WERI-Rb-1 (cell line): ENCODE measurements around the gene ATXN1.

Source experiments
- DNase-seq: peaks from one replicate; pipeline ENCODE4 v3.0.0-alpha.2; 2020
- H3K27ac ChIP-seq: fragments of 250-450 bp; sonication (Bioruptor Pico); 2 replicates; pipeline ENCODE4 v1.5.1; 2020; ENCODE audit warnings: mild to moderate bottlenecking, moderate library complexity
- H3K27me3 ChIP-seq: fragments of 250-450 bp; sonication (Bioruptor Pico); 2 replicates; pipeline ENCODE4 v1.5.1; 2021; ENCODE audit warnings: mild to moderate bottlenecking, low read depth, moderate library complexity; ENCODE audit not compliant: insufficient read depth, severe bottlenecking
- H3K36me3 ChIP-seq: fragments of 250-450 bp; sonication (Bioruptor Pico); 2 replicates; pipeline ENCODE4 v1.5.1; 2020; ENCODE audit warnings: mild to moderate bottlenecking, moderate library complexity
- H3K4me3 ChIP-seq: 2 replicates; pipeline ENCODE4 v1.5.1; 2011; ENCODE audit warnings: low read depth, mild to moderate bottlenecking, control low read depth, low read length
- H3K9me3 ChIP-seq: fragments of 250-450 bp; sonication (Bioruptor Pico); 2 replicates; pipeline ENCODE4 v1.5.1; 2021; ENCODE audit warnings: mild to moderate bottlenecking, moderate library complexity; ENCODE audit not compliant: severe bottlenecking
- TF ChIP-seq, protein P1 (sequence below): IDR thresholded peaks from 2 replicates; pipeline ENCODE4 v1.5.1; 2011; ENCODE audit warnings: low read depth, mild to moderate bottlenecking, control low read depth, inconsistent platforms, low read length

ATXN1 gene

DNA sequence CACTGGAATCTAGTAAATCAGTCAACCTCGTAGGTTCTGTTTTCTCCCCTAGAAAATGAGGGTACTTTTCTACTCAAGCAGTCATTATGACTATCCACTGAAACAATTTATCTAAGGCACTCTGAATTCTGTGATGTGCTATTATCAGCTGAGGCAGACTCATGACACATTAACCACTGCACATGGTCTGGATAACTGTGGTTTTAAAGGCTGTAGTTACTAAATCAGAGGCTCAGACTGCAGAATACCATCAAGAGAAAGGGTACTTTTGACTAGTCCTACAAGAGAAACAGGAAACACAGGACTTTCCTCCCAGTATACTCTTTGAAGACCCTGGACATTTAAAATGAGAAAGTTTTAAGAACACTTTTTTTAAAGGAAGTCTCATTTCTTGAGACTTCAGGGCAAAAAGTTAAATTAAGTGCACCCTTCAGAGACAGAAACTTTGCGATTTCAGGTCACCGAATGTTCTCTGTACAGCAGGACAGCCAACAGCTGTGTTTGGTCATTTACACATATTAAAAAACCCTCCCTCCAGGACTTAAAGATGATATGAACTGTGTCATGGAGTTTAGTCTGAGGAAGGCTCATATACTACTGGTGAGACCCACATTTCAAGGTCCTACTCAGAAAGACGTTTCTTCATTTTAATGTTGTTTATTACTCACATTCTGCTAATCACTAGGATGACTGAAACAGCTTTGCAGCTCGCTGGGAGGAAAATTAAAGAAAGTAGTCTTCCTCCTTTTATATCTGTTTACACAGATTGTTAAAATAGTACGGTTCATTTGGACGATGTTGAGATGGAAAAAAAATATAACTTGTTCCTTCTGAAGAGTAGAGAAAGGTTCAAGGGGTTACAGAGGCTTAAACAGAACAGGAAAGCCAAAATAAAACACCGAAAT lies 19.9 kb downstream of the ATXN1 start:
- no peaks in the 10 kb centered on the region for H3K27me3 ChIP-seq
- TF ChIP-seq, protein P1, sequence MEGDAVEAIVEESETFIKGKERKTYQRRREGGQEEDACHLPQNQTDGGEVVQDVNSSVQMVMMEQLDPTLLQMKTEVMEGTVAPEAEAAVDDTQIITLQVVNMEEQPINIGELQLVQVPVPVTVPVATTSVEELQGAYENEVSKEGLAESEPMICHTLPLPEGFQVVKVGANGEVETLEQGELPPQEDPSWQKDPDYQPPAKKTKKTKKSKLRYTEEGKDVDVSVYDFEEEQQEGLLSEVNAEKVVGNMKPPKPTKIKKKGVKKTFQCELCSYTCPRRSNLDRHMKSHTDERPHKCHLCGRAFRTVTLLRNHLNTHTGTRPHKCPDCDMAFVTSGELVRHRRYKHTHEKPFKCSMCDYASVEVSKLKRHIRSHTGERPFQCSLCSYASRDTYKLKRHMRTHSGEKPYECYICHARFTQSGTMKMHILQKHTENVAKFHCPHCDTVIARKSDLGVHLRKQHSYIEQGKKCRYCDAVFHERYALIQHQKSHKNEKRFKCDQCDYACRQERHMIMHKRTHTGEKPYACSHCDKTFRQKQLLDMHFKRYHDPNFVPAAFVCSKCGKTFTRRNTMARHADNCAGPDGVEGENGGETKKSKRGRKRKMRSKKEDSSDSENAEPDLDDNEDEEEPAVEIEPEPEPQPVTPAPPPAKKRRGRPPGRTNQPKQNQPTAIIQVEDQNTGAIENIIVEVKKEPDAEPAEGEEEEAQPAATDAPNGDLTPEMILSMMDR, result no peak
- H3K9me3 ChIP-seq, result no peaks in the 10 kb centered on the region
- no peak overlapping the region for H3K27ac ChIP-seq
- no peaks in the 10 kb centered on the region for H3K36me3 ChIP-seq
- H3K4me3 ChIP-seq, result no peak overlapping the region
- no peak for DNase-seq

DNA sequence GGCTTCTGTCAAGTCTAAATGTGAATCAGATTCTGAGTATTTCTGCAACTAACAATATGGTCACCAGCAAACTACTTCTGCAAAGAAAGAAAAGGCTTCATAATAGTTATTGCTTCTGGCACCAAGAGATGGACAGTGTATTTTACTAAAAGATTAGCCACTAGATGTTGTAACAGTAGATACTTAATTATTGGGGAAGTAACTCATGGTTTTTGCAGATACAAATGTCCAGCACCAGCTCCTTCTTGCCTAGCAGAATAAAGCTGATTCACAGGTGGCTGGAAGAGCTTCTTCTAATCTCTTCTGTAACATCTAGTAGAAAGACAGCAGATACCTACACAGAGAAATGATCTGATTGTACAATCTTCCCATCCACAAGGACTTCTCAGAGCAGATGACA lies 21.2 kb downstream of the ATXN1 start:
- Histone ChIP-seq H3K4me3 (no peak overlapping the region), H3K36me3 (no peaks in the 10 kb centered on the region), H3K27ac (no peak overlapping the region), H3K9me3 (no peaks in the 10 kb centered on the region), H3K27me3 (no peaks in the 10 kb centered on the region)
- no peak for DNase-seq
- TF ChIP-seq, protein P1, result no peak

DNA sequence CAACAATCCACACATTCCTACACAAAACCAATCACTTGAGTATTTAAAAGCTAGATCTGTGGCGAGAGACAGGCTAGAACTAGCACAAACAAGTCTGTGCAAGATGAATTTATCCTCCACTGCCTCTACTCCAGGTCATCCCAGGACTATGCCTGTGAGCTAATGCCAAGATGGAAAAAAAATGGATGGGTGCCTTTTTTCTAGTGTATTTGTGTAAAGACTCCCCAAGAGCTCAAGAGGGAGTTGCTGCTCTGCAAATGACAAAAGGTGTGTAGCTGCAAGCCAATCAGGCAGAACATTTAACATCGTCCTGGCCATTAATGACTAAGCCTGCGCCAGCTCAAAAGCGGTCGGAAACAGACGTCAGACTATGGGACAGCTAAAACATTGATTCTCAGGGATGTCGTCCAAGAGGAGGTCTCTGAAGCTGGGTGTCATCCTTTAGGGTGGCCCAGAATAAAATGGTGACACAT lies 21.9 kb downstream of the ATXN1 start:
- peak; percentile 52 for DNase-seq
- TF ChIP-seq, protein P1, result peak; percentile 32; the same call in 1 of the 2 replicates
- H3K27ac ChIP-seq, result no peak overlapping the region
- H3K36me3 ChIP-seq, result no peaks in the 10 kb centered on the region
- H3K27me3 ChIP-seq, result no peaks in the 10 kb centered on the region
- H3K4me3 ChIP-seq, result no peak overlapping the region
- no peaks in the 10 kb centered on the region for H3K9me3 ChIP-seq

DNA sequence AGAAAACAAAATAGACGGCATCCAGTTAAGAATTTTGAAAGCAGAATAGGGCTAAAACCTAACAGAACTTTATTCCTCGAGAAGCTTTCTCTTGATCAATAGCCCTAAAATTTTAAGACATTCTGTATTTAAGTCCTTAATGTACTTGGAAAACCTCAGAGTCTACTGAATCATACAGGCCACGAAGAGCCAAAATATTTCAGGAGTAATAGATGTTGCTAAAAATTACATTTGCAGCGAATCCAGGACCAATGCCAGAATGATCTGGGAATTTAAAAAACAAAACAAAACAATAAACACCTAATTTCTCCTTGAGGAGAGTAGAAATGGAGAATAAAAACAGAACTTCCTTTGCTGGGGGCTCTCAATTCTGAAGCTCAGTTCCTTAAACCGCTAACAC lies 23.3 kb downstream of the ATXN1 start:
- Histone ChIP-seq H3K27ac (no peak overlapping the region), H3K4me3 (no peak overlapping the region), H3K9me3 (no peaks in the 10 kb centered on the region), H3K27me3 (no peaks in the 10 kb centered on the region), H3K36me3 (no peaks in the 10 kb centered on the region)
- no peak for DNase-seq
- TF ChIP-seq, protein P1, result no peak

DNA sequence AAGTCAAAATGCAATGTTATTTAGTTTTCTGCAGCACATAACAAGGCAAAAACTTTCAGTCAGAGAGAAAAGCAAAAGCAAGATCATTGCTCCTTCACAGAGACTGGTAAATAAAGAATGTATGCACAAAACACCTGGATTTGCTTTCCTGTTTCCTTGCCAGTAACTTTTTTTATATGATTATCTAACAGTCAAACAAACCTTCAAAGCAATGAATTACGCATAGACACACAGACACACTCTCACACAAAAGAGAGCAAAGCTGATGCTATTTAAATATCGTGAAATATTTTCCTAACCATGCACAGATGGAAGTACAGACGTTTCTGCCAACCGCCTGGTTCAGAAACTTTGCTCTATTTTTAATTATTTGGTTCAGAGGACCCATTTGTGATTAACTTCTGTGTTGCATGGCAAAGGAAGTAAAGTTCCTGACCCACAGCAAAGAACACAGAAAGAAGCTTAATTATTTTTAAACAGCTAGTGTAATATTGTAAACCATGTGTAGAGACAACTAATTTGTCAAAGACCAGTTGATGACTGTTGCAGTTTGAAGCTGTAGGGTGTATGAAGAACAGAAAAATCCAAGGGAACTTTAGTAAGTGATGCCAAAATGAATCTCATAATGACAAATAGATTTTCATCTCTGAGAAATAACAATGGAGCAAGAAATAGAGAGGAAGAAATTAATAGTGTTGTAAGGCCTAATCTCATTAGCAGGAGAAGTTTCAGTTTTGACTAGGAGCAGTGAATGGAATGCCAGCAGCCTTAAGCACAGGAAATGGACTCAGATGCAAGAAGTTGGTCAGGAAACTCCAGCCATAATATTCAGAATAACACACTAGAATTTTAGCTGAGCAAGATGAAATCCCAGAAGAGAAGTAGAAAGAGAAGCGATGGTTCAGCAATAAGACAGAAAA lies 24.1 kb downstream of the ATXN1 start:
- Histone ChIP-seq H3K9me3 (no peaks in the 10 kb centered on the region), H3K4me3 (no peak overlapping the region), H3K27ac (no peak overlapping the region), H3K36me3 (no peaks in the 10 kb centered on the region), H3K27me3 (no peaks in the 10 kb centered on the region)
- DNase-seq, result no peak
- TF ChIP-seq, protein P1, result no peak
